ENCODE results near the gene OR5H2.
A peak's percentile ranks its signal among the peaks of the same experiment; 100 is the strongest.
"Not testable (repeated sequence)": the region's sequence is repeated elsewhere in the genome, so short reads cannot be mapped to it uniquely, and the experiment has no call there.

Gene OR5H2

DNA sequence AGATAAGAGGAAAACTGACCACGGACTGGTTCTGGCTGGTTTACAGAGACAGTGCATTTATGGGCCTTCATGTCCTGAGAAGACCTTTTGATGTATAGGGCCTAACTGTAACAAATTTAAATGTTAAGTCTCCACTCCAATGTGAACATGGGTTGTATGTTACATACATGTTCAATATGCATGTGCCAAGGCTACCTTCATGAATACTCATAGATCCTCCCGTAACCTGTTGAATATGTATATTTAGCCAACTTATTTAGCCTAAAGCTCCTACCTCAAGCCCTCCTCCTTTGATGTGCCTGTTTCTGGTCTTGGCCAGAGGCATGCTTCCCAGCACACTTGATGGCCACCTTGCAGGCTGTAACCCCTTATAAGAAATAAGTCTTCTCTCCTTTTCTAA lies at the start of gene OR5H2:
TSS of gene OR5H2 (plus strand) at position 301 of the 400 bp plus-strand sequence. CDS start 398 bp downstream, outside the sequence.
- no peak for DNase-seq

DNA sequence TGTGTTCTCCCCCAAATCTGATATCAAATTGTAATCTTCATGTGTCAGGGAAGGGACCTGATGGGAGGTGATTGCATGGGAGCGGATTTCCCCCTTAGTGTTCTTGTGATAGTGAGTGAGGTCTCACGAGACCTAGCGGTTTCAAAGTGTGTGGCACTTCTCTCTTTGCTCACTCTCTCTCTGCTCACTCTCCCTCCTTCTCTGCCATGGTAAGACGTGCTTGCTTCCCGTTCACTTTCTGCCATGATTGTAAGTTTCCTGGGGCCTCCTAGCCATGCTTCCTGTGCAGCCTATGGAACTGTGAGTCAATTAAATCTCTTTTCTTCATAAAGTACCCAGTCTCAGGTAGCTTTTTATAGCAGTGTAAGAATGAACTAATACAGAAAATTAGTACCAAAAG lies 48.8 kb upstream of the OR5H2 start:
- no peak for DNase-seq

DNA sequence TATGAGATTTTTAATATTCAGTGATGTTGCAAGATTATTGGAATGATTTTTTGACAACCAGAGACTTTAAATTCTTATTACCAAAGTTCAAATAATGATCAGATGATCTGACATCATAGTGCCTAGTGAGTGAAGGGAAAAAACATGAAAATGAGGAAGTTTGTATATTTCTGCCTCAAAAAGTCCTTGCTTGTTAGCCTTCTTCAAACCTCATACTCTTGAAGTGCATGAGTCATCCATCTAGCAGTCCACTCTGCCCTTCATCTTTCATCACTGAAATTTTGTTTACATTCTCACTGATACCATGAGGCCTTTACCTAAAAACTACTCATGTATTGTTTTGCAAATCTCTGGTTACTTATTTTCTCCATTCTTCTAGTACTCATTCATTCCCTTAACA lies 42.2 kb upstream of the OR5H2 start:
- DNase-seq: peak in 1 of 2 donors; percentile 12

DNA sequence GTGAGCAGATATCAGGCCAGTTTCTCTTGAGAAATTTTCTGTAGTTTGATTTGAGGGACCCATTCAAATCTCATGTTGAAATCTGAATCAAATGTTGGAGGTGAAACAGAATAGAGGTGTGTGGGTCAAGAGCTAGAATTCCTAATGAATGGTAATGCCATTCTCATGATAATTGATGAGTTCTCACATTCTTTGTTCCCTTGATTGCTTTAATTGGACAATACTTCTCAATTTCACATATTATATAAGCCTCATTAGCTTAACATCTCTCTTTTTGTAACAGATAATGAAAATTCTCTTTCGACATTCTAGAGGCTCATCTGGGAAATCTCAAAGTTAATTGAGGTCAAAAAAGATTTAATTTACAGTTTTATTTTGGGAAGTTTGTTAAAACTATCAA lies 40.1 kb upstream of the OR5H2 start:
- DNase-seq: no peak

DNA sequence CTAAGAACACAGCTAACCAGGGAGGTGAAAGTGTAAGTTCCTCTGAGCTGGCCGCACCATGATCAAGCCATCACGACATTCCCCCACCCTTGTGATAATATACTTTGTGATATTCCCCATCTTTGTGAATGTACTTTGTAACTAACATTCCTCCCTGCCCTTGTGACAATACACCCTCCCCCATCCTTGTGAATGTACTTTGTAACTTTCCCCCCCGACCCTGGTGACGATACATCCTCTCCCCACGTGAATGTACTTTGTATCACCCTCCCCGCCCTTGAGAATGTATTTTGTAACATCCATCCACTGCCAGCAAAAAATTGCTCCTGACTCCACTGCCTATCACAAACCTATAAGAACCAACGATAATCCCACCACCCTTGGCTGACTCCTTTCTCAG lies 38.5 kb upstream of the OR5H2 start:
- DNase-seq: no peak

DNA sequence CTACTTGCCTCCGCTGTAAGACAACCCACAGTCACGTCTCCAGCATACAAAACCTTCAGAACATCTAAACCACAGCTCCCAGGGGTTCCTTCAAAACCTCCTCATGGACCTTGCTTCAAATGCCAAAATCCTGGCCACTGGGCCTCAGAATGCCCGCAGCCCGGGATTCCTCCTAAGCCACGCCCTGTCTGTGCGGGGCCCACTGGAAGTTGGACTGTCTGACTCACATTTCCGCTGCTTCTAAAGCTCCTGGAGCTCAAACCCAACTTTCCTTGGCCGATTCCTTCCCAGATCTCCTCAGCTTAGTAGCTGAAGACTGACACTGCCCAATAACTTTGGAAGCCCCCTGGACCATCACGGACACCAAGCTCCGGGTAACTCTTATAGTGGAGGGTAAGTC lies 36.2 kb upstream of the OR5H2 start:
- DNase-seq: no peak

DNA sequence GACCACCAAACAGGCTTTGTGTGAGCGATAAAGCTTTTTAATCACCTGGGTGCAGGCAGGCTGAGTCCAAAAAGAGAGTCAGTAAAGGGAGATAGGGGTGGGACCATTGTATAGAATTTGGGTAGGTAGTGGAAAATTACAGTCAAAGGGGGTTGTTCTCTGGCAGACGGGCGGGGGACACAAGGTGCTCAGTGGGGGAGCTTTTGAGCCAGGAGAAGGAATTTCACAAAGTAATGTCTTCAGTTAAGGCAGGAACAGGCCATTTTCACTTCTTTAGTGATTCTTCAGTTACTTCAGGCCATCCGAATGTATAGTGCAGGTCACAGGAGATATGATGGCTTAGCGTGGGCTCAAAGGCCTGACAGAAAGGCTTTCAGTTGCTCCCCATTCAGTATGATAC lies 26.3 kb upstream of the OR5H2 start:
- DNase-seq: not testable (repeated sequence)

DNA sequence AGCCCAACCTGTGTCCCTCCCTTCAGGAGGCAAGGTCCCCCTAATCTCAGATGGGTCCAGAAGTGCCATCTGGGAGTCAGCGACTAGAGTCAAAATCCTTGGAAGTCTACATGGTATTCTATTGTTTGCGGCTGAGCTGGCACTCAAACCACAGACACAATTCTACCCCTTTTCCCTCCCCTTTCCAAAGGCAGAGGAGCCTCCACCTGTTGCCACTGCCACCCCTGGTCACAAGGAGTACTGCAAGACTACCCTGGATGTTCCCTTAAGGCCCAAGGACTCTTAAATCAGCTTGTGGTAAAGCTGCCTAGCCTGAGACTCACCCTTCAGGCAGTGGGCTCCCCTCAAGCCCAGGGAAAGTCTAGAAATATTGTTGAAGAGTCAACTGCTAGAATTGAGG lies 22.6 kb upstream of the OR5H2 start:
- DNase-seq: no peak

DNA sequence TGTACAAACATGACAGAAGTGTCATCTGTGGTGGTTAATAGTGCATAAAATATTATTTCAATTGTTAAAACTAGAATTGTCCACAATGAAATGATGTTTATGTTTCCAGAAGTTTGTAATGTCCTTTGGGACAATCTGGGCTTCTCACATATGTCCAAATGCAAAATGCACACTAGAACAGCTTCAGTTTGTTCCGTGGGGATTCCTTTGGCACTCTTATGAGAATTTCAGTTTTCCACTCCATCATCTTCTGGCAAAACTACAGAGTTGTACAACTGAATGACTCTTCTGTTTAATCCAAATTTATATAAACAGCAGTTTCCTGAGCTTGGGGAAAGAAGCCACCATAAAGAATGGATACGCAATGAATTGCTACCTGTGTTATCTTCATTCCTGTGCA lies 20.3 kb upstream of the OR5H2 start:
- no peak for DNase-seq

DNA sequence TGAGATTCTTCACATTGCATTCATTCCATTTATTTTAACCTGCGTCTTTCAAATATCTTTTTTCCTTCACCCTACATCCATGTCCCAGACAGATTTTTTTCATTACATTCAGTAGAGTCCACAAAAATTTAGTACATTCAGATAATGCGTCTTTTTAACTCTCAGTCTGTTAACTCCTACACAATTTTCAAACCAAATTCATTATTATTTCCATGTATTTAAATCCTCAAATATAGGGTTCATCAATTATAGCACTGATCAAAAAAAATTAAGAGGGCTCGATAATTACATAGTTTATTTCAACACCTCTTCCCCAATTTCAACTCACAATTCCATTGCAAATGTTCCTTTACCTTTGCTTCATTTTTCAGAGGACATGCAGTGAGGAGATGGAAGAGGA lies 18.4 kb upstream of the OR5H2 start, which contains the start of gene OR5H6:
TSS of gene OR5H6 (plus strand) at position 301 of the 400 bp plus-strand sequence. CDS start at position 390, 89 bp downstream.
- no peak for DNase-seq

DNA sequence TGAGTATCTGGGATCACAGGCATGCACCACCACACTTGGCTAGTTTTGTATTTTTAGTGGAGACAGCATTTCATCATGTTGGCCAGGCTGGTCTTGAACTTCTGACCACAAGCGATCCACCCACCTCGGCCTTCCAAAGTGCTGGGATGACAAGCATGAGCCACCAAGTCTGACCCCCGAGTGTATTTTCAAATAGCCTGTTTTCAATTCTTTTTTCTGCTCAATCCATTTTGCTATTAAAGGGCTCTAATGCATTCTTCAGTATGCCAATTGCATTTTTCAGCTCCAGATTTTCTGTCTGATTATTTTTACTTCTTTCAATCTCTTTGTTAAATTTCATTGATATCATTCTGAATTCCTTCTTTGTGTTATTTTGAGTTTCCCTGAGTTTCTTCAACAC lies 12.5 kb upstream of the OR5H2 start:
- no peak for DNase-seq

DNA sequence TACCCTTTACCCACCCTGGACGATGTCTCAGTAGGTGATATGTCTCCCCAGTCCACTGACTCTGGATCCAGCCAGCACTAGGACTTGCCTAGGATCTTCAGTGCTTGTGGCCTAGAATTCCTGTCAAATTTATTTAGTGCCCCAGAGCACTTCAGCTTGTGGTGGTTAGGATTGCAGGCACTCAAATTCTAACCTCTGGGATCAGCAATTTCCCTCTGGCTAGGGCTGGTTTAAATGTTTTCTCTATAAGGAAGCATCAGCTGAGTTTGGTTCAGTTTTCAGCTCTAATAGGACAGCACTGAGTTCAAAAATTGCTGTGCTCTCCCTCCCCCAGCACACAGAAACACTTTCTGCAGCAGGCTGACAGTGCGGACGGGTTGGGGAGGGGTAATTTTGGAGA lies 10.2 kb upstream of the OR5H2 start:
- no peak for DNase-seq

DNA sequence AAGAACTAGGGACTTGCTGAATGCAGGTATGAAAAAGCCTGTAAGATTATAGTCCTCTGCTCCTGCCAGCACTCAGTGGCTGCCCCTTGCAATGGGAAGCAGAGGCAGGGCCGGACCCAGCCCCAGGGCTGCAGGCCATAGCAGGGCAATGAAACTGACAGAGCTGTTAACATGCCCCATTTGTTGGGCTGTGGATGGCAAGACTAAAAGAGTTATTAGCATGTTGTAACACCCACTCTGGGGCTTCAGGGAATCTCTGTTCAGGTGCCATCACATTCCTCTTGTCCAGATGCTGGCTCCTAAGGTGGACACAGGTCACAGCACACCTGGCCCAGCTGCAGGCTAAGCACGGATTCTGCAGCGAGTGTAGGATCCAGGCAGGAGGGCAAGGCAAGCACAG lies 7.4 kb upstream of the OR5H2 start:
- no peak for DNase-seq

DNA sequence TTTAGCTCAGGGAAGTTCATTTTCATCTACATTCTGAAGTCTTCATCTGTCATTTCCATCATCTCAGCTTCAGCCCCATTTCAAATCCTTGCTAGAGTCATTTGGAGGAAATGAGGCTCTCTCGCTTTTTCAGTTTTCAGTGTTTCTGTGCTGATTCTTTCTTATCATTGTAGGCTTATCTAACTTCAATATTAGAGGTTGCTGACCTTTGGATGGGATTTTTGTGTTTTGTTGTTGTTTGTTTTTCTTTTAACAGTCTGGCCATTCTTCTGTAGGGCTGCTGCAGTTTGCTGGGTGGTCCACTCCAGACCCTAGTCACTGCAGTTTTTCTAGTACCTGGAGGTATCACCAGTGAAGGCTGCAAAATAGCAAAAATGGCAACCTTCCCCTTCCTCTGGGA lies 8.6 kb downstream of the OR5H2 start:
- no peak for DNase-seq

DNA sequence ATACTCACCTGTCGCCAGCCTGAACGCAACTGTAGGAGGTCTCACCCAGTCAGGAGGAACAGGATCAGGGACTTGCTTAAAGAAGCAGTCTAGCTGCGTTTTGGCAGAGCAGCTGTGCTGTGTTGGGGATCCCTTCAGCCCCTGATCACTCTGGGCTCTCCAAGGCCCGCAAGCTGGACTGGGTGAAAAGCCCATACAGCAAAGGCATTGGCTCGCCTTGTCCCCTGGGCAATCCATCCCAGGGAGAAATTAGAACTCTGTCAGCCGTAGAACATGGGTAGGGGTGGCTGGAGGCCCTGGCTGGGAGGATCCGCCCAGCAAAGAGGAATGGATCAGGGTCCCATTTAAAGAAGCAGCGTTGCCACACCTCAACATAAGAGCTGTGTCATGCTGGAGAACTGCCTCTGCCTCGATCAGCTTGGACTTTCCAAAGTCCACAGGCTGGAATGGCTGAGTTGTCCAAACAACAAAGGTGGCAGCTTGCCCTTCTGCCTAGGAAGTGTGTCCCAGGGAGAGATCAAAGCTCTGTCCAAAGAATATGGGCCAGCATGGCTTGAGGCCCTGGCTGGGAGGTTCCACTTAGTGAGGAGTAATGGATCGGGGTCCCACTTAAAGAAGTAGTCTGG lies 9.1 kb downstream of the OR5H2 start:
- no peak for DNase-seq

DNA sequence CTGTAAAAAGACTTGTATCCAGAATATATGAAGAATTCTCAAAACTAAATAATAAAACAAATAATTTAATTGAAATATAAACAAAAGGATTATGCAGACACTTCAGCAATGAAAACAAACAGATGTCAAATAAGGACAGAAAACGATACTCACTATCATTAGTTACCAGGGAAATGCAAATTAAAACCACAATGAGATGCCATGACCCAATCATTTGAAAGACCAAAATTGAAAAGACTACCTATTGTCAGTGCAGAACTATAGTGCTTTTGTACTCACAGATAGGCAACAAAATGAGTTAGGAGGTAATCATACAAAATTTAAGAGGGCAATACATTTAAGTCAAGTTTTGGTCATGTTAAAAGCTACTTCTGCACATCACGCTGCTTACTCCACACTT lies 39.8 kb downstream of the OR5H2 start:
- no peak for DNase-seq

DNA sequence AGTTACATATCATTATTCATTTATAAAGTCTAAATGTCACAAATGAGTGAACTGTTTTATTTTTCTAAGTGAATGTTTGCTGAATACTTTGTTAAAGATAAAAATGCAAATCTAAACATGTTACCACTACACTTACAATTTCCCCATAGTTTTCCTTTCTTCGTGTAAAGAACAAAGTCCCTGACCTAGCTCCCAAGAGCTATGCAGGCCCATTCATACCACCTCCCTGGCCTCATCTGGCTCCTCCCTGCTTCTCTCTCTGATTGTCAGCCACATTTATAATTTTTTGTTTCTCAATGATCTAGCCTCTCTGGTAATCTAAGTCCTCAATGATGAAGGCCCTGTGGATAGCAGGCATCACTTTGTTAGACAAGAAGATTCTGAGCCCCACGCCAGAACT lies 40.4 kb downstream of the OR5H2 start:
- DNase-seq: no peak

DNA sequence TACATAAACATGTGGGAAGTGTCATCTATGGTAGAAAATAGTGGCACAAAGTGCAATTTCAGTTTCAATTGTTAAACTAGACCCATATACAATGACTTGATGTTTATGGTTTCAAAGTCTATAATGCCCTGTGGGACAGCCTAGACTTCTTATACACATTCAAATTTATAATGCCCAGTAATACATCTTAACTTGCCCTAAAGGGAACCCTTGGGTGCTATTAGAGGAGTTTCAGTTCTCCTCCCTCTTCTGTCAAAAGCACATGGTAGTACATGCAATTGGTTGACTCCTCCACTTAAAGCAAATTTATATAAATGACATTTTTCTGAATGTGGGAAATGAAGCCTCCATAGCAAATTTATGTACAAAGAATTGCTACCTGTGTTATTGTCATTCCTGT lies 41.1 kb downstream of the OR5H2 start:
- DNase-seq: no peak

DNA sequence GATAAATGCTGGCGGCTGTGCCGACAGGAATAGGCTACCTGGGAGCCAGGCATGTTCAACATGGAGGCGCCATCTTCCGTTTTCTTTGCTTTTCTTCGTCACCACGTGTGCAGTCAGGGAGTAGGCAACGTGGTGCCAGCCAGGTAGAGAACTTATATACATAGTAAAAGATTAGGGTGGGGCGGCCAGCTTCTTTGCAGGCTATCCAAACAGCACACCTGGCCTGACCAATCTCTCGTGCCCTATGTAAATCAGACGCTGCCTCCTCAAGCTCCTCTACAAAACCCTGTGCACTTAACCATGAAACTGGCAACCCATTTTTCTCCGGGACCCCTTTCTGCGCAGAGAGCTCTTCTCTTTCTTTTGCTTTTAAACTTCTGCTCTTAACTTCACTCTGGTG lies 42.8 kb downstream of the OR5H2 start:
- no peak for DNase-seq

DNA sequence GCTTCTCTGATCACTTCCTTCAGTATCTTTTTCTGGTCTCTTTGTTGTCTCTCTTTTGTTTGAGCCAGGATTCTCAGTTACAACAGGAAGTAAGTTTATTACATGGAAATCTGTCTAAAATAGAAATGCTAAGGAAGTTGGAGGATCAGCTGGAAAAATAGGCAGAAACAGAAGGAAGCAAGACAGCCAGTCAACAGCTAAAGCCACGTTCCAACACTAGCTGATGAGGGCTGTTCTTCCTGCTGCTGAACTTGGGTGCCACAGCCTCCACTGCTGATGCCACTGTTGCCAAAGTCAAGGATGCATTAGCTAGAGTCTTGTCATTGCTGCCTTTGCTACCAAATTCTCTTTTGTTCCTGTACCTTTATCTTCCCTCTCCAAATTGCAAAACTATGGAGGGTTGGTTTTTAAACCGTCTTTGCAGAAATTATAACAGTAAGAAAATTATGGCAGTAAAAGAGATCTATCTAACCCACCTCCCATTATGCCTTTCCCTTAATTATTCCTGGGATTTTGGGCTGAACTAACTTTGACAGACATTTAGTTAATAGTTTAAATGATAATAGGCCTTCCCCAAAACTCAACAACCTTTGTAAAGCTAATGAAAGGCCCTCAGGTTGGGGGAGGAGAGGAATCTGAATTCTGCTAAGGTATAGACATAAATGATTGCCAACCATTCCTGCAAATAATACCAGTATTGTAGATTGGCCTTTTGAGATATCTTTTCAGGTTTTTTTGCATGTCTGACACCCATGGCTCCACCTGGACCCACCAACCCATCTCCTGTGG lies 44.0 kb downstream of the OR5H2 start:
- DNase-seq: no peak

DNA sequence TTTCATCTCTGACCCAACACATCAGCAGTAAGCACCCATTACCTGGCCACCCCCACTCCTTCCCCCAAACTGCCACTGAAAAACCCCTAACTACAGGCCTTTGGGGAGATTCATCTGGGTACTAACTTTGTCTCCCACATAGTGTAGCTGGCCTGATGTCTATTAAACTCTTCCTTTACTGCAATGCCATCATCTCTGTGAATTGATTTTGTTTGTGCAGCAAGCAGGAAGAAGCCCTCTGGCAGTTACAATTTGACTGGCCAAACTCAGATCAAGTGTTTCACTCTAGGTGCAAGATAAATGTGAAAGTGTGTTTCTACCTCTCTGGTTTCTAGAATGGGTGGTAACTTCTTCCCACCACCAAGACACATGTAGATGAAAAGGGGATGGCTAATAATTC lies 44.6 kb downstream of the OR5H2 start:
- DNase-seq: no peak

DNA sequence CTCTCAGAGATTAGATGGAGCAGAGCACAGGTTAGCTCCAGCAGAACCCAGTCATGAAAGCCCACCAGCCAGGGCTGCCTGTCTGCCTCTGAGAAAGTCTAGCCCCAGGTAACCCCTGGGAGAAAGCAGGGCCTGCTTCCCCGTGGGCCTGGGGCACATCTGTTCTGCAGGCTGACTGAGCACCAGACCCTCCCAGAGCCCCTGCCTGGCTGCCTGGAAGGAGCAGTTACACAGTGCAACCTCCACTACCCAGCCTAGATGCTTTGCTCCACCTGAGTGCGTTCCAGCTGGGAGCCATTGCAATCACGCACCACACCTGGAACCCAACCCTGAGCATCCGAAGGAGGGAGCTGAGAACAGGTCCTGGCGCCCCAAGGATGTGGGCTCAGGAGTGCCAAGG lies 46.6 kb downstream of the OR5H2 start:
- no peak for DNase-seq

DNA sequence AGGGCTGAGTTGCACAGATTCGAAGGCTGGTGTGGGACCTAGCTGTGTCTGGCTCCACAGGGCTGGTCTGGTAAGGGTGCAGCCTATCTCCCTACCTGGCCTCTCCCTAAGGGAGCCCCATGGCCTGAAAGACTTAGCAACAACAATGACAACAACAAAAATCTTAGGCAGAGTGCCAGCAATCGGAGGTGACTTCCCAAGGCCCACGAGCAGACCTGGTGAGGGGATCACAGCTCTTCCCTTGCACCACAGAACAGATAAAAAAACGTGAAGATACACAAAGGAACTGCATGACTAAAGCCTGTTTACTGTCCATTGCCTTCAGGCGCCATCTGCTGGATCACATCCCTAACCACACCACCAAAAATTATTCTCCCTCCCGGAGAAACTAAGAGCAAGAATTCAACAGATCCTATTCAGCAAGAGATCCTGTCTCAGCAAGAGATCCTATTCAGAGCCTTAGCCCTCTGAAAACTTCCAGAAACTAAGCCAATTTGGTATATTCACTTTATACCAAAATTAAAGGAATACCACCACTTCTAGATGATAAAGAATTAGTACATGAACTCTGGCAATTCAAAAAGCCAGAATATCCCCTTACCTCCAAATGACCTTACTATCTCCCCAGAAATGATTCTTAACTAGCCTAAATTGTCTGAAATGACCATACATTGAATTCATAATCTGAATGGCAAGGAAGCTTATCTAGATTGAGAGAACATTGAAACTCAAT lies 47.3 kb downstream of the OR5H2 start:
- DNase-seq: peak in 1 of 2 donors; percentile 5

DNA sequence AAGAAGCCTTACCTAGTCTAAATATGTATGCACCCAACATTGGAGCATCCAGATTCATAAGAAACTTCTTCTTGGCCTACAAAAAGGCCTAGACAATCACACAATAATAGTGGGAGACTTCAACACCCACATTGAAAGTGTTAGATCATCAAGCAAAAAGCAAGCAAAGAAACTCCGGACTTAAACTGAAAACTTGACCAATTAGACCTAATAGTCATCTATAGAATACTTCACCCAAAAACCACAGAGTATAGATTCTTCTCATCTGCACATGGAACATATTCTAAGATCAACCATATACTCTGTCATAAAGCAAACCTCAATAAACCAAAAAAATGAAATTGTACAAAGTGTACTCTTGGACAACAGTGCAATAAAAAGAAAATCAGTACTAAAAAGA lies 49.0 kb downstream of the OR5H2 start:
- DNase-seq: no peak
